Thyroid gland (tissue), 4 donors: ENCODE data around the gene KLRG1.

Experiments
- CTCF ChIP-seq, 6 experiments: fragments of 200-600 bp in 3 of 6; fragments of 450-650 bp in 3 of 6; sonication (generic) in 3 of 6; IDR thresholded peaks; one replicate each; pipeline ENCODE4 v1.5.1; 2016 to 2019; ENCODE audit warnings: antibody characterized with exemption in 6 of 6, mild to moderate bottlenecking in 2 of 6, inconsistent platforms in 1 of 6, moderate library complexity in 1 of 6
- POLR2A ChIP-seq, 2 donors: fragments of 450-650 bp; IDR thresholded peaks; one replicate each; pipeline ENCODE4 v1.6.1; 2017; ENCODE audit warnings: antibody characterized with exemption in 2 of 2, mild to moderate bottlenecking in 2 of 2, moderate library complexity in 1 of 2

GRCh38 chr12:8950702-8951478, 38.5 kb upstream of the KLRG1 start:
- TF ChIP-seq POLR2A (IDR thresholded peaks at IDR 0.05) (no peak), CTCF (IDR thresholded peaks at IDR 0.05) (no peak)
